ENCODE results near the gene UACA.
A peak's percentile ranks its signal among the peaks of the same experiment; 100 is the strongest.
"Not testable (repeated sequence)": the region's sequence is repeated elsewhere in the genome, so short reads cannot be mapped to it uniquely, and the experiment has no call there.

UACA gene

DNA sequence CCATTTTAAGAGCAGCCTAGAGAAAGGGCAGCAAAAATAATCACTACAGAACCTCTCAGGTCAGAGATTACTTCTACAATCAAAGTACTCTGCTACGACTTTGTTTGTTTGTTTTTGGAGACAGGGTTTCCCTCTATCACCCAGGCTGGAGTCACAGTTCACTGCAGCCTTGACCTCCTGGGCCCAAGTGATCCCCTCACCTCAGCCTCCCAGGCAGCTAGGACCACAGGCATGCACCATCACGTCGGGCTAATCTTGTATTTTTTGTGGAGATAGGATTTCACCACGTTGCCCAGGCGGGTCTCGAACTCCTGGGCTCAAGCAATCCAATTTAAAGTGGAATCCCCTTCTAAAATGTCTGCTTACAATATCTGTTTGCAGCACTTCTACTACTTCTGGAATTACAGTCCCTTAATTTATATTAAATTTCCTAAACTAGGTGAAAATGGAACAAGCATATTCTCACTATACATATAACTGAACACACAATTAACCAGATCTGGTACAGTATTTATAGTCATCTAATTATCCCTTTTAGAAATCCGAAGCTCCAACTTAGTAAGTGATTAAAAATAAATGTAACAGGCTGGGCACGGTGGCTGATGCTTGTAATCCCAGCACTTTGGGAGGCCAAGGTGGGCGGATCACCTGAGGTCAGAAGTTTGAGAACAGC, 4.4 kb downstream of the UACA start:
- FAIRE-seq (no peak), DNase-seq (ENCODE audit: insufficient read length, low spot score) (no peak)

DNA sequence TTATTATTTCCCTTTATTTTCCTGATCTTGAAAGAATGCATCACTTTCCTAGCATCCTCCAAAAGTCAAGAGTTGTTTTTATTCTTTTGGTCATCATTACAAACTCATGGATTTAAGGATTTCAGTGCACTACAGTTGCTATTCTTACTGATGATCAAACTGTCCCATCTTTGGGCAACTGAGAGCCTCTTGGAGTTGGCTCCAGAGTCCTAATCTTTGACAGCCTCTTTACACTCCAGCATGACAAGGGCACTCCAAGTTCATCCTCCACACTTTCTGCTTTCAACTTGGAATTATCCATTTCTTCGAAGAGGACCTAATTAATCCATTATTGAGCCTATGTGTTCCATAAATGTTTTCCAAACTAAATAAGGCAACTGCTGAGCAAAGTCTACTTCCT, 5.7 kb downstream of the UACA start:
- DNase-seq (ENCODE audit: insufficient read length, low spot score) (no peak), FAIRE-seq (no peak)

DNA sequence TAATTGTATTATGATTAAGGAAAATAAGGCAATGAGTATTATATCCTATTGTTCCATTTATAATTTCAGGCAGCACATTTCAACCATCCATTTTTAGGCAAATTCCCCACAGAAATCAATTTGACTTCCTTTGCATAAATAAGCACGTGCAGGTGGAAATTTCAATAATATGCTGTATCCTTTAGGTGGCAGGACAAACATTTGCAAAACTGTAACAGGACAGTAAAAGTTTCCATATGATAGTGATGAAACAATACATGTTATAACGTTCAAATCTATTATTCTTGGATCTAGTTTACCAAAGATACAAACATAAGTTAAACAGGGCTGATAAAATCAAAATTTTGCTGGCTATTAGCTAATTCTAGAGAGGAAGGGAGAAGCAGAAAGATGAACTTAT, 8.5 kb downstream of the UACA start:
- DNase-seq (ENCODE audit: insufficient read length, low spot score) (no peak), FAIRE-seq (no peak)

DNA sequence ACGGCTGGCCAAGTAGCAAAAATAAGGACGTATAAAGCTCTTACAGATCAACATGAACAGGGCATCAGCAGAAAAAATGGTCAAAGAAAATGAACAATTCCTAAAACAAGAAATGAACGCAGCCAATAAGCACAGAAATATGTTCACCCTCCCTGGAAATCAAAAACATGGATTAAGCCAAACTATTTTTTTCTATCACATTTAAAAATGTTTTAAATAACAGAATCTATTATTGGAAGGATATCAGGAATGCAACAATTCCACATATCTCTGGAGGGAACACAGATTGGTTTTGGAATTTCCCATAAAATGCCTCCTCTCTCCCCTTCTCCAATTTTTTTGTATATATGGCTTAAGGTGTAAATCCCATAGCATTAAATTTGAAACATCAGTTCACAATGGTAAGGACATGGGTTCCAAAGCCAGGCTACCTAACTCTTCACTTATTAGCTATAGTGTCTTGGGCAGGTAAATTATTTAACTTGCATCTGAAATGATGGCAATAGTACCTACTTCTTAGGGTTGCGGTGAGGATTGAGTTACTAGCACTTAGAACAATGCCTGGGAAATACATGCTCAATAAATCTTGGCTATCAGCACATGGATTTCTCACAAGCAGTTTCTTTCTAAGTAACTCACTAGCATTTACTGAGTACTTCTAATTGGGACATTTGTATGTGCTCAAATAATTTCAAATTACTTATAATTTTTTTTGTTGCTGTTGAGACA, 10.1 kb downstream of the UACA start:
- DNase-seq (ENCODE audit: insufficient read length, low spot score) (no peak), FAIRE-seq (no peak)

DNA sequence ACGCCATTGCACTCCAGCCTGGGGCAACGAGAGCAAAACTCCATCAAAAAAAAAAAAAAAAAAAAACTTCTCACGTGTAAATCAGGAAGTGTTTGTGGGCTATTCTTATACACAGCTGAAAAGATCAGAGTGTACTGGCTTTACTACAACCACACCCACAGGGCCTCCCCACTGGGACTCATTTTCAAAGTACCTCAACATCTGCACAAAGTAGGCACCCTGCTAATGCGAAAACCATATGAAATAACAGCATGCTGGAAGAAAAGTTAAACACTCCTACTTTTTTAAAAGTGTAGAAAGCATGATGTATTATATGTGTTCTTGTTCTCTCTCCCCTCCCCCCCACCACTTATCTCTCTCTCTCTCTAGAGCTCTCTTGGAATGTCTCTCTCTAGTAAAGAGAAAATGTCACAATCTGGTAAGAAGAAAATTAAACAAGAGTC, 11.1 kb downstream of the UACA start:
- no peak for DNase-seq (ENCODE audit: insufficient read length, low spot score)
- FAIRE-seq = no peak

DNA sequence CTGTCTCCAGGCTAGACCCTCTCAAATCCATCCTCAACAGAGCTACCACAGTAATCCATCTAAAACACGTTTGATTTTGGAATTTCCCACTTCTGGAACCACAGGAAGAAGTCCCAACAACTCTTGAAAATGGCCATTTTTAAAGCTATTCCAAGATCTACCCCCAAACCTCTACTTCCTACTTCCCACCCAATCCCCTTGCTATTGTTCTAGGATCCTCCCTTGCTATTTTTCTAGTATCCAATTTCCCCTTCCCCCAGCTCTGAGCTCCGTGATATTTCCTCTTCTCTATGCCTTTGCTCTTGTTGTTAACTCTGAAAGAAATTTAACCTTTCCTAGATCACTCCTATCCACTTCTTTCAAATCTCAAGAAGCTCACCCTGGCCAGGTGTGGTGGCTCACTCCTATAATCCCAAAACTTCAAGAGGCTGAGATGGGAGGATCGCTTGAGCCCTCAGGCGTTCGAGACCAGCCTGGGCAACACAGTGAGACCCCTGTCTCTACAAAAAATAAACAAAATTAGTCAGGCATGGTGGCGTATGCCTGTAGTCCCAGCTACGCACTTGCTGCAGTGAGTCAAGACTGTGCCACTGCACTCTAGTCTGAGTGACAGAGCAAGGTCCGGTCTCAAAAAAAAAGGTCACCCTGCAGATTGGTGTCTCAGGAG, 13.0 kb downstream of the UACA start:
- DNase-seq (ENCODE audit: insufficient read length, low spot score) (no peak), FAIRE-seq (no peak)

DNA sequence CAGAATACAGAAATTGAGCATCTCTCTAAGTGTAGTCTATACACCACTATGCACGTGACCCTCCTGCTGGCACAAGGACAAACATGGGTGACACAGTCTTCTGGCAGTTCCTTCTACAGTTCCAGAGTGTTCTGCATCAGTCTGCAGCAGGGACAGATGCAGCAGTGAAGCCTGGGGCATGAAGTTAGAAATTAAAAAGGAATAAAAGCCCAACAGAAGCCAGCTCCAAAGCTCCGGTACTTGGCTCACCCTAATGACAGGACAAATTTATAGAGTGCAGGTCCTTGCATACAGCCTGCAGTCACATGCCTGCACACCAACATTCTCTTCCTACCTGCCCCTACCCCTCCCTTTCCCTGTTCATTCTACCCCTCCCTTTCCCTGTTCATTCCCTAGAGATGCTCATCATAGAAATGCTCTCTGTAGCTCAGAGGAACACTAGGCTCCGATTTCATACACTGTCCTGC, 15.0 kb downstream of the UACA start:
- FAIRE-seq = no peak
- DNase-seq (ENCODE audit: insufficient read length, low spot score) = no peak

DNA sequence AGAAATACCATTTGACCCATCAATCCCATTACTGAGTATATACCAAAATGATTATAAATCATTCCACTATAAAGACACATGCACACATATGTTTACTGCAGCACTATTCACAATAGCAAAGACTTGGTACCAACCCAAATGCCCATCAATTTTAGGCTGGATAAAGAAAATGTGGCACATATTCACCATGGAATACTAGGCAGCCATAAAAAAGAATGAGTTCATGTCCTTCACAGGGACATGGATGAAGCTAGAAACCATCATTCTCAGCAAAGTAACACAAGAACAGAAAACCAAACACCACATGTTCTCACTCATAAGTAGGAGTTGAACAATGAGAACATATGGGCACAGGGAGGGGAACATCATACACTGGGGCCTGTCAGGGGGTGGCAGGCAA, 16.8 kb downstream of the UACA start:
- FAIRE-seq; DNase-seq (ENCODE audit: insufficient read length, low spot score): not testable (repeated sequence)

DNA sequence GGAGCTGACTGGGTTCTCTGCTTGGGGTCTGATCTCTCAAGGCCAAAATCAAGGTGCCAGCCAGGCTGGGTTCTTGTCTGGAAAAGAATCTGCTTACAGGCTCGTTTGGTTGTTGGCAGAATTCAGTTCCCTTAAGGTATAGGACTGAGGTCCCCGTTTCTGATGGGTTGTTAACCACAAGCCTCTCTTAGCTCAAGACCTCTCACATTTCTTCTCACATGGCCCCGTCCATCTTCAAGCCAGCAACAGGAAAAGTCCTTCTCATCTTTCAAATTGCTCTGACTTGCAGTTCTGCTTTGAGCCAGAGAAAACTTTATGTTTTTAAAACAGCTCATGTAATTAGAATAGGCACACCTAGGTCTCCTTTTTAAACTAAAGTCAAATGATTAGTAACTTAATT, 20.4 kb downstream of the UACA start:
- no peak for FAIRE-seq
- DNase-seq (ENCODE audit: insufficient read length, low spot score) = no peak

DNA sequence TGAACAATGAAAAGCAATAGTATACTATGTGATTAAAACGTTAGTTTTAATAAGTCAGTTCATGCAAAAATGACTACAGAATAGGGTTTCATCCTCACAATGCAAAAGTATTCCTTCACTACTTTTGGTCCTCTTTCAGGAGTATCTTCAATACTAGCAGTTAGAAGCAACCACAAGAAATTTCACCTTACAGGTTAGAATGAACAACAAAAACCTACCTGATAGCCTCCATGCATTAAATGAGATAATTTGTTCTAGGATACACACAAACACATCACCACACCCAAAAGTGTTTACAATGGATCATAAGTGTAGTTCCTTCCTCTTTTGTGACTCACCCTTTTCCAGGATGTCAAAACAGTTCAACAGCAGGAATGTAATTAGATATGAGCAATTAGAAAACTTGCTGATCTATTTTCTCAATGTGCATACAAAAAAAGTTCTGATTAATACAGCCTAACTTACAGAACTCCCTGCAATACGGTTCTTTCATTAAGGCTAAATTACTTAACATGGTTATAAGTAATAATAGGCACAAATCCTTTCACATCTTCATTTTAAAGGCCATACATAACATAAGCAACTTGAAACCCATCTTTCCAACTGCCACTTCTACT, 21.6 kb downstream of the UACA start:
- no peak for FAIRE-seq
- no peak for DNase-seq (ENCODE audit: insufficient read length, low spot score)

DNA sequence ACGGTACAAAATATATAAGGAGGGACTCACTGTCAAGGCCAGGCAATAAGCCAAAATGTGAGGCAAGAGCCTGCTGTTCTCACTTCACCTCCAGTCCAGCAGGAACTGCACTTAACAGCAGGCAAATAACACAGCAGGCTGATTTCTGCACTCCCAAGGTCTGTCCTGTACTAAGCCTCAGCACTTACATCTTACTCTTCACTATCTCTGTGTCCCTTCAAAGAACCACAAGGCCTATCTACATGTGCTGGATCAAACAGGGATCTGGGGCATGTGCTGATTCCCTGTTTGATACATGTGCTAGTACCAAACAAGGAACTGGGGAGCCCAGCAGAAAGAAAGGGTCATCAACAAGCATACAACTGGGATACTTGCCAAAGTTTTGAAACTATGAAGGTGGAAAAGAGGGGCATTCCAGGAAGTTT, 22.2 kb downstream of the UACA start:
- FAIRE-seq = no peak

DNA sequence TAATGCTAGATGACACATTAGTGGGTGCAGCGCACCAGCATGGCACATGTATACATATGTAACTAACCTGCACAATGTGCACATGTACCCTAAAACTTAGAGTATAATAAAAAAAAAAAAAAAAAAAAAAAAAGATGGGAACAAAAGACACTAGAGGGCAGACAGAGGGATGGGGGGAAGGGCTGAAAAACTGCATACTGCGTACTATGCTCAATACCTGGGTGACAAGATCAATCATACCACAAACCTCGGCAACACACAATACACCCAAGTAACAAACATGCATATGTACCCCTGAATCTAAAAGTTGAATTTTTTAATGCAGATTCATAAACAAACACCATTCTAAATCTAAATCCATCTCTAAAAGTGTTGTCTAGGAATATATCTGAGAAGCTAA, 28.3 kb downstream of the UACA start:
- FAIRE-seq = not testable (repeated sequence)

More for the DNA sequence above, 22.2 kb downstream of the UACA start:
- DNase-seq (ENCODE audit: insufficient read length, low spot score) = no peak

DNA sequence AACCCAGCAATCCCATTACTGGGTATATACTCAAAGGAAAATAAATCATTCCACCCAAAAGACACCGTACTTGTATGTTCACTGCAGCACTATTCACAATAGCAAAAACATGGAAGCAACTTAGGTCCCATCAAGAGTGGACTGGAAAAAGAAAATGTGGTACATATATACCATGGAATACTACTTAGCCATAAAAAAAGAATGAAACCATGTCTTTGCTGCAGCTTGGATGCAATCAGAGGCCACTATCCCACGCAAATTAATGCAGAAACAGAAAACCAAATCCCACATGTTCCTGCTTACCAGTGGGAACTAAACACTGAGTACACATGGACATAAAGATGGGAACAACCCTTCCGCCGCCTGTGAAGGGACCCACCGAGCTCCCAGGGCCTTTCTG, 34.2 kb downstream of the UACA start:
- FAIRE-seq = no peak

More for the DNA sequence above, 28.3 kb downstream of the UACA start:
- DNase-seq (ENCODE audit: insufficient read length, low spot score) = not testable (repeated sequence)

DNA sequence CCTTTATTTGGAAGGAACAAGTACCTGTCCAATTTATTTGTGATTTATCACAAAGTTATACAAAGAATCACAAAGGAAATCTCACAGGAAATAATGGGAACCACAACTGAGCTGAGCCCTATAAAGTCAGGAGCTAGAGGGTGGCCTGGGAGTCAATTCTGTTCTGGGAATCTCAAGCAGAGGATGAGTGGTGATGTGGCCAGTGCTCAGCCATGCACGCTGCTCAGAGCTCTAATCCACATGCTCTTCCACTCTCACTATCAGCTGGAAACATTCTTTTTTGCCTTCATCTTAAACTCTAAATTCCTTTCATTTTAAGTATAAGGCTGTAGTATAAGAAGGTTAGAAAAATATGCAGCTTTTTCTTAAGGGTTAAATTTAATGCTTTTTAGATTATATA, 36.6 kb downstream of the UACA start:
- FAIRE-seq = no peak

More for the DNA sequence above, 34.2 kb downstream of the UACA start:
- no peak for DNase-seq (ENCODE audit: insufficient read length, low spot score)

DNA sequence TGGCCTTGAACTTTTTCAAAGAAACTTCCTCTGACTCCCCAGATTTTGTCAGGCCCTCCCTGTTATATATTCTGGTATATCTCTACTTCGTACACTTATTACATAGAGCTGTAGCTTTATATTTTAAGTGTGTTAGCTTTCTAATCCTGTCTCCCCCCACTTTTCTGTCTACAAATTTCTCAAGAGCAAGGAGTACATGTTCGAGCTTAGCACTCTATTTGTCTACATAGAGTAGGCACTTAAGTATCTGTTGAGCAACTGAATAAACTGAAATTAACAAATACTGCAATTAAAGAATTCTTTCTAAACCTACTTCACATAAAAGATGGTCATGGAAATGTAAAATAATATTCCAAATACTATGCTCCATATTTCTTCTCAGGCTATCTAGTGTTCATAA, 39.4 kb downstream of the UACA start:
- FAIRE-seq (no peak), DNase-seq (ENCODE audit: insufficient read length, low spot score) (no peak)

More for the DNA sequence above, 36.6 kb downstream of the UACA start:
- no peak for DNase-seq (ENCODE audit: insufficient read length, low spot score)

DNA sequence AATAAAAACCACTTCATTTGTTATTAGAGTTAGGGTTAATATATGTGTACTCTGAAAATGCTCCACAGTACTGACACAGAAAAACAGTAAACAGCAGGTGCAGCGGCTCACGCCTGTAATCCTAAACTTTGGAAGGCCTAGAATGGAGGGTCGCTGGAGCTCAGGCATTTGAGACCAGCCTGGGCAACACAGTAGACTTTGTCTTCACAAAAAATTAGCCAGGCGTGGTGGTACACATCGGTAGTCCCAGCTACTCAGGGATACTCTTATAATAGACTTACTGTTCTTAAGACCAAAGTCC, 40.3 kb downstream of the UACA start:
- DNase-seq (ENCODE audit: insufficient read length, low spot score) = no peak

DNA sequence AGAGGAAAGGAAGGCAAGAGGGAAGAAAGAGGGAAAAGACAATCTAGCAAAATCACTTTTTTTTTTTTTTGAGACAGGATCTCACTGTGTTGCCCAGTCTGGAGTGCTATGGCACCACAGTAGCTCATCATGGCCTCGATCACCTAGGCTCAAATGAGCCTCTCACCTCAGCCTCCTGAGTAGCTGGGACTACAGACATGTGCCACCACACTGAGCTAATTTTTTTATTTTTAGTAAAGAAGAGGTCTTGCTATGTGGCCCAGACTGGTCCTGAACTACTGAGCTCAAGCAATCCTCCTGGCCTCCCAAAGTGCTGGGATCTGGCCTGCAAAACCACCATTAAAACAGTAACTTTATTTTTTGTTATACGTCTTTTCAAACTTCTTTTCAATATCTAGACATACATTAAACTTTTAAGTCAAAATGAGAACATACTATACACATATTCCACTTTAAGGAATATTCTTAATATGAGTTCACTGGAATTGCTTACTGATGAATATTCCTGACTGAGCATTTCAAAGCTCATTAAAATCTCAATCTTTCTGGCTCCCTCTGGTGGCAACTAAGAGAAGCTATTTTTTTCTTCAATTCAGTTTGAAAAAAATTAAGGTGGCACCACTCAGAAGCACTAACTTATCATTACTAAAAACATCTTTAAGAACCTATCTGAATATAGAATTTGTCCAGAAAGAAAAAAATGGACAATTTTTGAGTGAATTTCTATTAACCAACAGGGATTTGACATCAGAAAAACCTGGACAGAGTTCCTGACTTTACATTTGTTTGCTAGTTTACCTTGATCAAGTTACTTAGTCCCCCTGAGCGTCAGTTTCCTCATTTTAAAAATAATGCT, 40.9 kb downstream of the UACA start:
- DNase-seq (ENCODE audit: insufficient read length, low spot score) = peak; percentile 6
- FAIRE-seq = peak; percentile 35

More for the DNA sequence above, 40.3 kb downstream of the UACA start:
- FAIRE-seq = no peak

DNA sequence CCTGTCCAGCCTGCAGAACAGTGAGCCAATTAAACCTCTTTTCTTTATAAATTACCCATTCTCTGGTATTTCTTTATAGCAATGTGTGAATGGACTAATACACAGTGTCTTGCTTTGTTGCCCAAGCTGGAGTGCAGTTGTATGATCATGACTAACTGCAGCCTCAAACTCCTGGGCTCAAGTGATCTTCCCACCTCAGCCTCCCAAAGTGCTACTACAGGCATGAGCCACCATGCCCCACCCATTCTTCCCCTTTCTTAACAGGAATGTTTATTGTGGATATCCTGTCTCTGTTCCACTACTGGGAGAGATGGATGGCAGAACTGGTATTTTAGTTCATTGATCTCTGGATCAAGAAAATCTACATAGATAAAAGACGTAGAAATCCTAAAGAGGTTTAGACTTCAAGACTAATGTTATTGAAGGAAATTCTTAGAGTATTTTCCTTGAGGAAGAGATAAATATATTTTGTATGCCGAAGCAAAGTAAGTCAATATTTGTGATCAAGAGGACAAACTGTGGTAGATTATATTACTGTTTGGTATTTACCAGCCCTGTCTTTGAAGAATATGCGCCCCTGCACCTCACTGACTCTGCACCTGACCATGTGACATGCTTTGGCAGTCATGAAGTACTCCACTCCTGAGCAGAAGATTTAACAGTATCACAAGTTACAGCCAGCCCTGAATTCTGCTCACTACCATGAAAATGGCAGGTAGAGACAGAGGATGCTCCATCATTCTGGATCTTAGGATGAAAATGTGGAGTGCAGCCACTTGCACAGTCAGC, 42.9 kb downstream of the UACA start:
- FAIRE-seq = no peak
- no peak for DNase-seq (ENCODE audit: insufficient read length, low spot score)

DNA sequence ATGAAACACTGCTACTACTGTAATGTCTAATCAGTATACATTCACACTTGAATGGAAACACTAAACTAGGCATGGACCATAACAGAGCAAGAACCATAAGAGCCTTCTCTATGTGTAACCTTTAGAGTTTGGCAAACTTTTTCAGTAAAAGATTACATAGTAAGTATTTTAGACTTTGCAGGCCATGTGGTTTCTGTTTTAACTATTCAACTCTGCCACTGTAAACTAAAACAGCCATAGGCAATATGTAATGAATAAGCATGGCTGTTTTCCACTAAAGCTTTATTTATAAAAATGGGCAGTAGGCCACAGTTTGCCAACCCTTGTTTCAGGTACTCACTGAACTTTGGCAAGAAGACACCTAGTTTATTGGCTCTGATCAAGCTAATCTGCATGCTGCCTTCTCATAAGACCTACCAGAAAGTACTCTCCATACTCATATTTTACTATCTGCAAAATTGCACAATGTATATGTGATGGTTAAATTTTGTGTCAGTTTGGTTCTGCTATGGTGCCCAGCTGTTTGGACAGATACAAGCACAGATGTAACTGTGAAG, 46.0 kb downstream of the UACA start:
- FAIRE-seq (no peak), DNase-seq (ENCODE audit: insufficient read length, low spot score) (no peak)
